T-helper 2 cell treated with Interferon-gamma antibody and Interleukin-4, amounts not matched to agents 5 μg/mL and 100 μg/mL, for 36 hours (primary cell): ENCODE data around the gene EIF2B2.

Experiments used
- DNase-seq: peaks from one replicate; pipeline ENCODE4 v3.0.0; 2021; ENCODE audit warnings: low spot score
- H3K27ac Mint-ChIP-seq: one replicate; pipeline ENCODE4 v1.8.0; 2021; ENCODE audit warnings: mild to moderate bottlenecking, mixed read lengths
- H3K27me3 Mint-ChIP-seq: one replicate; pipeline ENCODE4 v1.8.0; 2021; ENCODE audit warnings: low read depth, mixed read lengths
- H3K36me3 Mint-ChIP-seq: one replicate; pipeline ENCODE4 v1.8.0; 2021; ENCODE audit warnings: low read depth, mixed read lengths
- H3K4me1 Mint-ChIP-seq: one replicate; pipeline ENCODE4 v1.8.0; 2021; ENCODE audit warnings: low read depth, mixed read lengths
- H3K4me3 Mint-ChIP-seq: one replicate; pipeline ENCODE4 v1.8.0; 2022; ENCODE audit warnings: mild to moderate bottlenecking, moderate library complexity, mixed read lengths
- H3K9me3 Mint-ChIP-seq: one replicate; pipeline ENCODE4 v1.8.0; 2021; ENCODE audit warnings: mixed read lengths

The EIF2B2 gene

DNA sequence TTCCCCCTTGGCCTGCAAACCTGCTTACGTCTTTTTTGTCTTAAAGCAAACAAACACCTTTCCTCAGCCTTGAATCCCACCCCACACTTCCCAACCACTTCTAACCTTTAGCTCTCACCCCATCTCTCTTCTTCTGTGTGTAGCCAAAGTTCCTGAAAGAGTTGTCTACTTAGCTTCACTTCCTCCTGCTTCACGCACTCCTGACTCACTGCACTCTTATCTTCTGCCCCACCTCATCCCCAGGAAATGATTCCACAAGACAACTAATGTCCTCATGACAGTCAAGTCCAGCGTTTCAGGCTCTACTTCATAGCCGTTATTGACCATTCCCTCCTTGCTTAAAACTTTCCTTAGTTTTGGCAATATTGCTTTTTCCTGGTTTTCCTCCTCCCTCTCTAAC lies 22.4 kb downstream of the EIF2B2 start:
- DNase-seq: no peak
- Mint-ChIP-seq H3K4me3 (no peak overlapping the region), H3K4me1 (no peaks in the 10 kb centered on the region), H3K9me3 (no peaks in the 10 kb centered on the region), H3K36me3 (peaks cover 31% of the 10 kb centered on the region), H3K27me3 (no peaks in the 10 kb centered on the region), H3K27ac (no peak overlapping the region)

DNA sequence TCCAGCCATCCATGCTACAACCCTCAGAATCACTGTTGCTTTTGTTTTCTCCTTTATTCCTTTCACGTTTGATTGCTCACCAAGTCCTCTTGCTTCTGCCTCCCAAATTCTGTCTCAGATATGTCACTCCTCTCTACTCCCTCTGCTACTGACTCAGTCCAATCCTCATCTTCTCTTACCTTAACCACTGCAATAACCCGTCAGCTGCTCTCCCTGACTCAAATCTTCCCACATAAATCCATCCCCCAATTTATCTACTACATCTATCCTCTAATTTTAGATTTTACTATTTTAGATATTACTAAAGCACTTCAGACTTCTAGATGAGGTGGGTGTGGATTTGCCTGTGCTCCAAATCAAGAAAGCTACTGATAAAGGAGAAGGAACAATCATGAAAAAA lies 23.2 kb downstream of the EIF2B2 start:
- H3K27me3 Mint-ChIP-seq: no peaks in the 10 kb centered on the region
- H3K9me3 Mint-ChIP-seq: no peaks in the 10 kb centered on the region
- no peak for DNase-seq
- no peak overlapping the region for H3K27ac Mint-ChIP-seq
- no peak overlapping the region for H3K4me3 Mint-ChIP-seq
- H3K36me3 Mint-ChIP-seq: peaks cover 32% of the 10 kb centered on the region
- no peaks in the 10 kb centered on the region for H3K4me1 Mint-ChIP-seq

DNA sequence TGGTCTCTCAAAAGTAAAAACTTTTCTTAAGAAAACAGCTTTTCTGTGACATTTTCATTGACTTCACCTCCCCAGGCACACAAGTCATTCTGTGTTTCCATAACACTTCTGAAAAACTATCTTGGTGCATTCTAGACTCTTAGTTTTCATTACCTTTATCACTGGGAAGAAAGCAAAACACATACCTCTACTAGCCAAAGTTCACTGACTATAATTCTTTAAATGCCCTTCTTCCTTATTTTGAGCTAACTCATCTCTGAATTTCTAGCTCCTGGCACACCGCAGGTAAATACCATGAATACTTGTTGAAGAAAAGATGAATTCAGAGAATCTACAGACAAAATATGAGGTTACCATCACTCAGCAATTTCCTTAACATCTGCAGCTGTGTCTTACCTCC lies 27.4 kb downstream of the EIF2B2 start:
- Mint-ChIP-seq H3K27me3 (no peaks in the 10 kb centered on the region), H3K4me3 (no peak overlapping the region), H3K9me3 (no peaks in the 10 kb centered on the region), H3K4me1 (no peaks in the 10 kb centered on the region), H3K27ac (no peak overlapping the region), H3K36me3 (peaks cover 30% of the 10 kb centered on the region)
- no peak for DNase-seq

DNA sequence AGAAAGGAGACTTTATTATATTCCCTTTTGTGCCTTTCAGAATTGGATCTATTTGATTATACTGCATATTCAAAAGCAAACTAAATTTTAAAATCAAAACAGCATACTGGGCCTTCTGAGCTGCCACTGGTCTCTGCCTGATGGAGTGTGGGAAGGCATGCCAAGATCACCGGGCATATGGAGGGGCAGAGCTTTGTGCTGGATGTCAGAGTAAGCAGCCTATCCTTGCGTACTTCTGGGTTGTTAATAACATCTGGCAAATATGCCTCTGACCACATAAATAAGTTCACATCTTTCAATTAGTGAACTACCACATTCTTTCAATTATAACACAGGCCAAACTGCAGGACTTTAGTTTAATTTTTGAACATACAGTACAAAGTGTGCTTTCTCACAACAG lies 30.2 kb downstream of the EIF2B2 start:
- H3K4me3 Mint-ChIP-seq: no peak overlapping the region
- no peaks in the 10 kb centered on the region for H3K9me3 Mint-ChIP-seq
- DNase-seq: no peak
- H3K27ac Mint-ChIP-seq: no peak overlapping the region
- H3K4me1 Mint-ChIP-seq: no peaks in the 10 kb centered on the region
- no peaks in the 10 kb centered on the region for H3K27me3 Mint-ChIP-seq
- H3K36me3 Mint-ChIP-seq: peaks cover 39% of the 10 kb centered on the region

DNA sequence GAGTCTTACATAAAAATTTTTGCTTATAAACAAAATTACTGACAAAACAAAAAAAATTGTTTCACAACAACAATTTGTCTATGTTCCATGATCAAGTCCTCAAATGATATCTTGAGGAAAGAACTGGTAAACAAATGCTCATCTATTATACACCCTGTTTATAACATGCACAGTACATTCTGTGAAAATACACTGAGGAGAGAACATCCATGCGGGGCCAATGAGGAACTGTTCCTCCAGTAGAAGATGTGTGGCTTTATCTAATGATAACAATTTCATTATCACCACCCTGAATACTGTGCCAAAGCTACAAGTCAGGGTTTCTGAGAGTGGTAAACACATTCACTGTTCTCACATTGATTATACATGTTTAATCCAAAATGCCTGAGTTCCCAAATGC lies 37.8 kb downstream of the EIF2B2 start:
- DNase-seq: no peak
- Mint-ChIP-seq H3K4me3 (no peak overlapping the region), H3K27me3 (no peaks in the 10 kb centered on the region), H3K4me1 (peaks cover 13% of the 10 kb centered on the region), H3K36me3 (peaks cover 30% of the 10 kb centered on the region), H3K9me3 (no peaks in the 10 kb centered on the region), H3K27ac (no peak overlapping the region)

DNA sequence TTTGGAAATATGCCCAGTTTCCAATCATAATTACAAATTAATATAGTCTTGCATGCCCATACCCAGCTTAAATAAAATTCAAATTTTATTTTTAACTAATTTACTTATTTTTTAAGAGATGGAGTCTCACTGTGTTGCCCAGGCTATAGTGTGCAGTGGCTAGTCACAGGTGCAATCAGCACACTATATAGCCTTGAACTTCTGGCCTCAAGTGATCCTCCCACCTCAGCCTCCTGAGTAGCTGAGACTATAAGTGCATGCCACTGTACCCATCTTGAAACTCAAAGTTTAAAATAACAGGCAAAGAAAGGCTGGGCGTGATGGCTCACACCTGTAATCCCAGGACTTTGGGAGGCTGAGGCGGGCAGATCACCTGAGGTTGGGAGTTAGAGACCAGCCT lies 38.2 kb downstream of the EIF2B2 start:
- H3K27me3 Mint-ChIP-seq: no peaks in the 10 kb centered on the region
- no peak for DNase-seq
- no peaks in the 10 kb centered on the region for H3K9me3 Mint-ChIP-seq
- H3K4me1 Mint-ChIP-seq: peaks cover 15% of the 10 kb centered on the region
- no peak overlapping the region for H3K27ac Mint-ChIP-seq
- peaks cover 27% of the 10 kb centered on the region for H3K36me3 Mint-ChIP-seq
- H3K4me3 Mint-ChIP-seq: no peak overlapping the region

DNA sequence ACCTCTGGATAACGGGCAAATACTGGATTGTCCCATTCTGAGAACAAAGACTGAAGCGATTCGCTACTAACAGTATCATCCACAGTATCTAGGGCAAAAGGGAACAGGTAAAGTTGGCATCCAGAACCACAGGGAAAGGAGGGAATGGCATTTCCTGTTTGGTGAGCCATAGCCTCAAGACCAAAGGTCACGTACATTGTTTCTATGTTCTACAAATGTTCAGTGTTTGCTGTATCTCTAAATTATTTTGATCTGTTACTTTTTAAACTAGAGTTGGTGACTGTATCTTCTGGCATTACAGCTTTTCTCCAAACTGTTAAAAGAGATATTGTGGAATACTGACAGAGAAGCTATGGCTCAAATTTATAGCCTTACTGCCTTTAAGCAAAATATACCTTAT lies 38.9 kb downstream of the EIF2B2 start:
- no peaks in the 10 kb centered on the region for H3K27me3 Mint-ChIP-seq
- peaks cover 19% of the 10 kb centered on the region for H3K4me1 Mint-ChIP-seq
- no peak overlapping the region for H3K4me3 Mint-ChIP-seq
- H3K27ac Mint-ChIP-seq: no peak overlapping the region
- peaks cover 26% of the 10 kb centered on the region for H3K36me3 Mint-ChIP-seq
- no peaks in the 10 kb centered on the region for H3K9me3 Mint-ChIP-seq
- DNase-seq: no peak

DNA sequence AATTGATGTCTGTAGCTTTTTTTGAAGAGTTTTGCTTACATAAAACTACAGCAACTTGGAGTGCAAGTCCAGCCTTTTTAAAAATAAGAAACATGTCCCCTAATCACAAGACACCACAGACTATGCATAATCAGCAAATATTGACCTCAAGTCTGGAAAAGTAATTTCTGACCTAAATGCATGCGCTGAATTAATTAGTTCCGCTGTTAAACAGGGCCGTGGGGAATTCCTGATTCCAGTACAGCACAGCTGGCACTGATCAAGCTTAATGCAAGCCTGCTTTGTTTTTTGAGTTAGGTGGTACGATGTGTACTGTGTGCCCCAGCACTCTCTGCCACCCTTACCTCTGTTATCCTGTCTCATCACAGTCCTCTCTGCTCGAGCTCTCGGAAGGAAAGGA lies 39.3 kb downstream of the EIF2B2 start:
- Mint-ChIP-seq H3K27me3 (no peaks in the 10 kb centered on the region), H3K4me1 (peaks cover 22% of the 10 kb centered on the region), H3K9me3 (no peaks in the 10 kb centered on the region), H3K36me3 (peaks cover 24% of the 10 kb centered on the region), H3K27ac (no peak overlapping the region), H3K4me3 (no peak overlapping the region)
- DNase-seq: no peak

DNA sequence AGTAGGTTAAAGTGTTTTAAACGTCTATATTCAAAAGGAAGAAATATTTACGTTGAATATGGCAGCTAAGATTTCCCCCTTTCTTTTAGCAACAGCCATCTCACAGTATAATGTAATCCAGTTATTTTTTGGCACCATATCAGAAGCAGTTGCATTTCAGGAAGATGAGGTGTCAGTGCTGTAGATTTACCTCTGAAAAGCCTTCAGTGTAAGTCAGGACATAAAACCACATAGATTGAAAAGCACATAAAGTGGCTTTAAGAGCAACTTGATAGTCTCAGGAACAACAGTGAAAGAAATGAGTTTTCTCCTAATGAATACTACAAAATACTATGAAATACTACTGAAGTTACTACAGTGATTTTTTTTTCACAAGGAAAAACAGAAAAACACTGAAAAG lies 41.6 kb downstream of the EIF2B2 start:
- Mint-ChIP-seq H3K36me3 (peaks cover 23% of the 10 kb centered on the region), H3K9me3 (no peaks in the 10 kb centered on the region), H3K4me1 (peaks cover 32% of the 10 kb centered on the region), H3K4me3 (no peak overlapping the region), H3K27me3 (no peaks in the 10 kb centered on the region), H3K27ac (no peak overlapping the region)
- DNase-seq: no peak

DNA sequence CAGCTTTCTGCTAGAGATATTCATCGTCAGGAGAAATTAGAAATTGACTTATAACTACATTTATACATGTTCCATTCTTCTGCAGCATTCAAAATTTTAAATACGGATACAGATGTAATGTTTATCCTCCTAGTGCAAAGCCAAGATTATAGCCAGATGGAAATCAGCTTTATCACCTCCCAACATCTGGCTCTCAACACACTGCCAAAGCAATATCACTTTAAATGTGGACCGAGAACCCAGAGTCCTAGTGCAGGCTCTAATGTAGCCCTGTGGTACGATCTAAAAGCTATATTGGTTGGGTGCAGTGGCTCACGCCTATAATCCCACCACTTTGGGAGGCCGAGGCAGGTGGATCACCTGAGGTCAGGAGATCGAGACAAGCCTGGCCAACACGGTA lies 42.0 kb downstream of the EIF2B2 start:
- Mint-ChIP-seq H3K36me3 (peaks cover 26% of the 10 kb centered on the region), H3K27ac (no peak overlapping the region), H3K9me3 (no peaks in the 10 kb centered on the region), H3K4me3 (no peak overlapping the region), H3K27me3 (no peaks in the 10 kb centered on the region), H3K4me1 (peaks cover 32% of the 10 kb centered on the region)
- no peak for DNase-seq

DNA sequence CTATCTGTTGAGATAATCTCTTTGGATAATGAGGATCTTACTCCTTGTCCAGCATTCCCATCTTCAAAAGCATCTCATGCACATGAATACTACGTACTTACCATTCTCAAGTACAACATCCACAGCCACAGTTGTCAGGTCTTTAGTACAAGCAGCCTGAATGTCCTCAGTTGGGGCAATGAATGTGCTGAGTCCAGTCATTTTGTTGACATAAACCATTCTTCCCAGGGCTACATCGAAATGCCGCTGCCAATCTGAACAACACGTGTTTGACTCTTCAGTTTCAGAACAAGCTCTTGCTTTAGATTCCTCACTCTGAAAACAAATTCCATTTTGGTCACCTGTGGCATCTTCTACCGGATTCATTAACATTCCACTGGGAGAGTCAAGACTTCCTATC lies 43.6 kb downstream of the EIF2B2 start:
- no peak for DNase-seq
- Mint-ChIP-seq H3K4me1 (peaks cover 44% of the 10 kb centered on the region), H3K27ac (no peak overlapping the region), H3K9me3 (no peaks in the 10 kb centered on the region), H3K4me3 (no peak overlapping the region), H3K27me3 (no peaks in the 10 kb centered on the region), H3K36me3 (peaks cover 25% of the 10 kb centered on the region)

DNA sequence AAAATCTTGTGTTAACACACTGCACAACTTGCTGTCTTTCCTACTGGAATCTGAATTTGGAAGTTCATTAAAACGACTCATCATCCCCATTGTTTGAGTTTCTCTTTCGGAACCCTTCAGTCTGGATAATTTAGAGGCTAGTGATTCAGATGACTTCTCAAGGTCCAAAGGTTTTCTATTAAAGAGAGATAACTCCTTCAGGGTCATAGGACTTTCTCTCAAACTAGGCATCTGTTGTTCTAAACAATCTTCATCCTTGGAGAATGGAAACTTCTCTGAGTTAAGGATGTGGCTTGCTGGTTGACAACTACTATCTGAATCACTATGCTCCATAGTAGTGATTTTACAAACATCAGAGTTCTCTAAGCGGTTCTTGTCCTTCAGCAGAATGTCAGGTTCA lies 44.2 kb downstream of the EIF2B2 start:
- Mint-ChIP-seq H3K4me3 (no peak overlapping the region), H3K36me3 (peaks cover 25% of the 10 kb centered on the region), H3K4me1 (peaks cover 48% of the 10 kb centered on the region), H3K9me3 (no peaks in the 10 kb centered on the region), H3K27me3 (no peaks in the 10 kb centered on the region), H3K27ac (no peak overlapping the region)
- DNase-seq: no peak

DNA sequence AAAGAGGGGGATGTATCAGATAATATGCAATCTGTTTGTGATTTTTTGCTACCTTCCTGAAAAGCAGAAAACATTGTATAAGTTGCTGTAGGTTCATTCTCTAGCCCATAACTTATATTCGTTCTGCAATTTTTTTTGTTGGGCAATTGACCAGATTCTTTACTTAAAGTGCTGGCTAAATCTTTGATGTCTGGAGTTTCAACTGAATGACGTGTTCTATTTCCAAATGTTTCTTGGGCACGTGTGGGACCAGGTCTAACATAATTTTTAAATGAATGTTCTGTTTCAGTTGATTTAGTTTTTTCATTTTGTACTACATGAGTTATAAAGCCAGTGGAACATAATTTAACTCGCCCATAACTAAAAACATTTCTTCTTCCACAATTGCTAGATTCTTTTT lies 44.8 kb downstream of the EIF2B2 start:
- H3K36me3 Mint-ChIP-seq: peaks cover 27% of the 10 kb centered on the region
- no peak overlapping the region for H3K27ac Mint-ChIP-seq
- no peaks in the 10 kb centered on the region for H3K9me3 Mint-ChIP-seq
- no peak overlapping the region for H3K4me3 Mint-ChIP-seq
- no peak for DNase-seq
- H3K4me1 Mint-ChIP-seq: peaks cover 50% of the 10 kb centered on the region
- no peaks in the 10 kb centered on the region for H3K27me3 Mint-ChIP-seq

DNA sequence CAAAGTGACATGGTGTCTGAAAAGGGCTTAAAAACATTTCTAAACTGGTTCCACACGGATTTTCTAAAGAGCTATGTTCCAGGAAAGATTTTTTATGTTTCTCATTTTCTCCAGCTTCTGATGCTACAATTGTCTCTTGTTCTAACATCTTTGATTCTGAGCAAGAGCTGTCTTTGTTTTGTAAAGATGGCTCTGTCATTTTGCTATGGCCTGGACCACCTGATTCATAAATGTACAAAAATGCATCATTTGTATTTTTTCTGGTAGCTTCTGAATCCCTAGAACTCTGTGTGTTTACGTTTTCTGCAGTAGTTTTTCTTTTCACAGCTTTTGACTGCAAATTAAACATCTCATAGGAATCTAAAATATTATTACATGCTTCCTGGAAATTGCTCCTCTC lies 45.4 kb downstream of the EIF2B2 start:
- H3K4me3 Mint-ChIP-seq: no peak overlapping the region
- H3K36me3 Mint-ChIP-seq: peaks cover 33% of the 10 kb centered on the region
- H3K4me1 Mint-ChIP-seq: peaks cover 56% of the 10 kb centered on the region

DNA sequence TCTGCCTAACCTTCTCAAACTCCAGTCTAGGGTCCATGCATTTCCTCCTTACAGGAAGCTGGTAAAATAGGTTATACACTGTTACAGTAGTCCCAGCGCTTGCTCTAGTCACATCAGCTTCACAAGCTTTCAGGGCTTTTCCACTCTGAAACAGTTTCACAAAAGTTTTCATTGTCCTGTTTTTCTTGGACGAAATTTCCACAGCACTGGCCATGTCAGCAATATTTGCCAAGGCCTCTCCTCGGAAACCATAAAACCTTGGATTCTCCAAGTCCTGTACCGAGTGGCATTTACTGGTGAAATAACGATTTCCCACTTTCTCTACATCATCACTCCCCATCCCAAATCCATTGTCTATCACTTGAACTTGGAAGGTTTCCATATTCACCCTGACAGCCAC lies 46.4 kb downstream of the EIF2B2 start:
- H3K27ac Mint-ChIP-seq: no peak overlapping the region
- peaks cover 58% of the 10 kb centered on the region for H3K4me1 Mint-ChIP-seq
- H3K4me3 Mint-ChIP-seq: no peak overlapping the region
- H3K9me3 Mint-ChIP-seq: no peaks in the 10 kb centered on the region
- H3K36me3 Mint-ChIP-seq: peaks cover 36% of the 10 kb centered on the region
- H3K27me3 Mint-ChIP-seq: no peaks in the 10 kb centered on the region
- no peak for DNase-seq

More for the DNA sequence above, 45.4 kb downstream of the EIF2B2 start:
- DNase-seq: no peak
- no peak overlapping the region for H3K27ac Mint-ChIP-seq
- H3K9me3 Mint-ChIP-seq: no peaks in the 10 kb centered on the region
- H3K27me3 Mint-ChIP-seq: no peaks in the 10 kb centered on the region
